Stimulated activated naive CD4-positive, alpha-beta T cell treated with Interleukin-2 at 50 U/mL for 16 hours (primary cell): Measurements from ENCODE around the gene WDHD1.
"Not testable (repeated sequence)": the region's sequence is repeated elsewhere in the genome, so short reads cannot be mapped to it uniquely, and the experiment has no call there.

Experiments used
- DNase-seq: peaks from one replicate; lab custom pipeline; 2025; lab: John Stamatoyannopoulos, UW

The WDHD1 gene

GRCh38 chr14:55047301-55048053 is 20.6 kb upstream of the WDHD1 start:
- DNase-seq = no peak

GRCh38 chr14:55045087-55045486 is 18.2 kb upstream of the WDHD1 start:
- no peak for DNase-seq

GRCh38 chr14:55043528-55043927 is 16.6 kb upstream of the WDHD1 start:
- DNase-seq = no peak

- DNase-seq = no peak
These were observed 11.8 kb upstream of the WDHD1 start for GRCh38 chr14:55038708-55039107.

- not testable (repeated sequence) for DNase-seq
These were observed 11.1 kb upstream of the WDHD1 start for GRCh38 chr14:55037995-55038394.

- DNase-seq = no peak
These were observed 4.3 kb upstream of the WDHD1 start for GRCh38 chr14:55031190-55031589.

GRCh38 chr14:55028476-55028875 is 1.6 kb upstream of the WDHD1 start:
- DNase-seq = no peak

- no peak for DNase-seq
These were observed 1.2 kb upstream of the WDHD1 start for GRCh38 chr14:55028066-55028465.

- DNase-seq = no peak
These were observed 482 bp downstream of the WDHD1 start for GRCh38 chr14:55026441-55026792.

- no peak for DNase-seq
These were observed 951 bp downstream of the WDHD1 start for GRCh38 chr14:55025948-55026347.

- DNase-seq = not testable (repeated sequence)
These were observed 2.5 kb downstream of the WDHD1 start for GRCh38 chr14:55024365-55024764.

- DNase-seq = no peak
These were observed 6.8 kb downstream of the WDHD1 start for GRCh38 chr14:55019968-55020554.

- no peak for DNase-seq
These were observed 11.9 kb downstream of the WDHD1 start for GRCh38 chr14:55015006-55015405.

- DNase-seq = no peak
These were observed 21.8 kb downstream of the WDHD1 start for GRCh38 chr14:55005071-55005470.

- DNase-seq = no peak
These were observed 26.5 kb downstream of the WDHD1 start for GRCh38 chr14:55000381-55000780.

GRCh38 chr14:54985156-54985555 is 41.7 kb downstream of the WDHD1 start:
- no peak for DNase-seq

GRCh38 chr14:54981698-54982097 is 45.2 kb downstream of the WDHD1 start:
- no peak for DNase-seq

GRCh38 chr14:54979039-54979438 is 47.9 kb downstream of the WDHD1 start:
- DNase-seq = no peak

- DNase-seq = no peak
These were observed 50.6 kb downstream of the WDHD1 start for GRCh38 chr14:54976316-54976715.

GRCh38 chr14:54975856-54976255 is 51.0 kb downstream of the WDHD1 start:
- DNase-seq = no peak

GRCh38 chr14:54974788-54975414 is 52.0 kb downstream of the WDHD1 start:
- DNase-seq = no peak

GRCh38 chr14:54967496-54967895 is 59.4 kb downstream of the WDHD1 start:
- no peak for DNase-seq

GRCh38 chr14:54955143-54955542 is 71.8 kb downstream of the WDHD1 start:
- no peak for DNase-seq
